Measurements from ENCODE around the gene STK16.

- TF ChIP-seq ZBTB34 (CRISPR knock-in tag; IDR thresholded peaks at IDR 0.05): no peak
- TF ChIP-seq ZNF3 (CRISPR knock-in tag; IDR thresholded peaks at IDR 0.05): no peak
- TF ChIP-seq HDAC2 (CRISPR knock-in tag; IDR thresholded peaks at IDR 0.05): no peak
Measured at GRCh38 chr2:219234331-219234730, 10.9 kb upstream of the STK16 start.
